C4-2B (cell line): ENCODE results near the gene HGFAC.

Experiments
- H3K27ac ChIP-seq: fragments of 450-650 bp; 2 replicates; pipeline ENCODE4 v1.5.1; 2017
- CTCF ChIP-seq: fragments of 450-650 bp; conservative IDR thresholded peaks from 2 replicates; pipeline ENCODE4 v1.5.1; 2017; ENCODE audit warnings: mild to moderate bottlenecking
- ZFX ChIP-seq: fragments of 450-650 bp; IDR thresholded peaks from 2 replicates; pipeline ENCODE4 v1.6.1; 2017

The HGFAC gene

GRCh38 chr4:3401436-3402171 is 40.2 kb upstream of the HGFAC start:
- peak overlapping the region; percentile 8; the same call in 1 of the 2 replicates for H3K27ac ChIP-seq
- TF ChIP-seq ZFX (no peak), CTCF (no peak)

- no peak overlapping the region for H3K27ac ChIP-seq
- no peak for TF ChIP-seq ZFX
- TF ChIP-seq CTCF = no peak
Measured at GRCh38 chr4:3402491-3403347, 39.0 kb upstream of the HGFAC start.

GRCh38 chr4:3403348-3403906 is 38.3 kb upstream of the HGFAC start:
- H3K27ac ChIP-seq = no peak overlapping the region
- TF ChIP-seq CTCF (no peak), ZFX (no peak)

GRCh38 chr4:3404546-3404945 is 37.2 kb upstream of the HGFAC start:
- no peak for TF ChIP-seq CTCF
- no peak for TF ChIP-seq ZFX
- no peak overlapping the region for H3K27ac ChIP-seq

GRCh38 chr4:3405176-3405575 is 36.6 kb upstream of the HGFAC start:
- TF ChIP-seq CTCF (no peak), ZFX (no peak)
- no peak overlapping the region for H3K27ac ChIP-seq

- H3K27ac ChIP-seq = no peak overlapping the region
- TF ChIP-seq ZFX (no peak), CTCF (no peak)
Measured at GRCh38 chr4:3406021-3406420, 35.7 kb upstream of the HGFAC start.

- TF ChIP-seq ZFX = no peak
- no peak overlapping the region for H3K27ac ChIP-seq
Measured at GRCh38 chr4:3406431-3406830, 35.3 kb upstream of the HGFAC start.
